Panc1 (cell line): Measurements from ENCODE around the gene GNMT. TPM values are rescaled to one million over a fixed set of nuclear protein-coding genes. Genes with fewer than 3 reads are reported as not detected.
A peak's percentile ranks its signal among the peaks of the same experiment; 100 is the strongest.

Source experiments
- ATAC-seq: fragments of 200-7000 bp; cut with Tn5 transposase; 2 replicates; pipeline ENCODE4 v1.9.1; 2020; ENCODE audit warnings: mild to moderate bottlenecking, moderate library complexity
- BruUV-seq: library from RNA; stranded (reverse); fragments of 400-500 nt; replicated peaks from 2 replicates; lab custom pipeline; 2021; lab: Mats Ljungman, UMichigan
- CTCF ChIA-PET: fragments of 300-600 bp; sonication (Branson Sonifier 250); formaldehyde crosslinking; loops from one replicate; lab custom pipeline; 2022; ENCODE audit warnings: antibody characterized with exemption; lab: Charles Lee
- POLR2A ChIA-PET: fragments of 300-600 bp; sonication (Branson Sonifier 250); formaldehyde crosslinking; loops from one replicate; lab custom pipeline; 2022; ENCODE audit warnings: antibody characterized with exemption; lab: Charles Lee
- DNase-seq: peaks from one replicate; pipeline ENCODE4 v3.0.0-alpha.2; 2010; ENCODE audit warnings: low read depth, low spot score
- H3K27ac ChIP-seq: 2 replicates; pipeline ENCODE4 v1.5.1; 2011; ENCODE audit warnings: mild to moderate bottlenecking, low read length, inconsistent platforms
- H3K27me3 ChIP-seq: fragments of 200-500 bp; sonication (Bioruptor generic); 2 replicates; pipeline ENCODE4 v1.6.0; 2014; ENCODE audit warnings: low read length, inconsistent platforms; ENCODE audit not compliant: control insufficient read depth, insufficient read depth
- H3K36me3 ChIP-seq: fragments of 200-500 bp; sonication (Bioruptor generic); 2 replicates; pipeline ENCODE4 v1.5.1; 2014; ENCODE audit warnings: inconsistent platforms, mild to moderate bottlenecking, low read length, moderate library complexity; ENCODE audit not compliant: control insufficient read depth, insufficient read depth
- H3K4me1 ChIP-seq: 2 replicates; pipeline ENCODE4 v1.5.1; 2011; ENCODE audit warnings: inconsistent platforms, mild to moderate bottlenecking, low read length, moderate library complexity; ENCODE audit not compliant: control insufficient read depth, insufficient read depth
- H3K4me3 ChIP-seq, 2 experiments: 2 replicates each; pipeline ENCODE4 v1.5.1; 2011 to 2012; ENCODE audit warnings: low read depth in 2 of 2, low read length in 2 of 2, mild to moderate bottlenecking in 2 of 2, inconsistent platforms in 1 of 2, moderate library complexity in 1 of 2
- H3K9me3 ChIP-seq: fragments of 200-500 bp; sonication (Bioruptor generic); 2 replicates; pipeline ENCODE4 v1.5.1; 2014; ENCODE audit warnings: low read depth, mild to moderate bottlenecking, inconsistent platforms, low read length, moderate library complexity; ENCODE audit not compliant: control insufficient read depth, insufficient read depth
- POLR2AphosphoS5 ChIP-seq: IDR thresholded peaks from 2 replicates; pipeline ENCODE4 v1.6.1; 2012; ENCODE audit warnings: mild to moderate bottlenecking, low read depth, low read length, moderate library complexity
- SIN3A ChIP-seq: IDR thresholded peaks from 2 replicates; pipeline ENCODE4 v1.6.1; 2012; ENCODE audit warnings: low read depth, mild to moderate bottlenecking, low read length, moderate library complexity, borderline replicate concordance; ENCODE audit not compliant: insufficient read depth
- TCF7L2 ChIP-seq: IDR thresholded peaks from 2 replicates; pipeline ENCODE4 v1.6.1; 2011; ENCODE audit warnings: mild to moderate bottlenecking, low read depth, low read length, inconsistent platforms
- in situ Hi-C: cut with HindIII; loops from 2 replicates; pipeline ENCODE4 v1.10.0; 2016; ENCODE audit warnings: low sequenced_read_pairs, low pct_unique_long_range_greater_than_20kb
- intact Hi-C: fragments of 100-400 bp; cut with micrococcal nuclease; formaldehyde crosslinking; loops from one replicate; pipeline ENCODE4 v1.10.0; 2022; ENCODE audit not compliant: unreplicated experiment
- total RNA-seq: library from RNA; stranded (reverse); gene quantifications from one replicate; pipeline ENCODE4 v1.2.1, GENCODE V29; 2021; ENCODE audit not compliant: unreplicated experiment
- TF ChIP-seq, protein P1 (sequence below): fragments of 450-650 bp; IDR thresholded peaks from 2 replicates; pipeline ENCODE4 v1.5.1; 2017; ENCODE audit warnings: mild to moderate bottlenecking
- TF ChIP-seq, protein P2 (sequence below), 2 experiments: IDR thresholded peaks; 2 replicates each; pipeline ENCODE4 v1.6.1; 2011 to 2012; ENCODE audit warnings: low read depth in 2 of 2, control low read depth in 1 of 2, low read length in 1 of 2, mild to moderate bottlenecking in 1 of 2, moderate library complexity in 1 of 2; ENCODE audit not compliant: insufficient read depth in 1 of 2

GNMT gene
- total RNA-seq, 1 experiment from 2014 or later: 0.72 TPM

DNA sequence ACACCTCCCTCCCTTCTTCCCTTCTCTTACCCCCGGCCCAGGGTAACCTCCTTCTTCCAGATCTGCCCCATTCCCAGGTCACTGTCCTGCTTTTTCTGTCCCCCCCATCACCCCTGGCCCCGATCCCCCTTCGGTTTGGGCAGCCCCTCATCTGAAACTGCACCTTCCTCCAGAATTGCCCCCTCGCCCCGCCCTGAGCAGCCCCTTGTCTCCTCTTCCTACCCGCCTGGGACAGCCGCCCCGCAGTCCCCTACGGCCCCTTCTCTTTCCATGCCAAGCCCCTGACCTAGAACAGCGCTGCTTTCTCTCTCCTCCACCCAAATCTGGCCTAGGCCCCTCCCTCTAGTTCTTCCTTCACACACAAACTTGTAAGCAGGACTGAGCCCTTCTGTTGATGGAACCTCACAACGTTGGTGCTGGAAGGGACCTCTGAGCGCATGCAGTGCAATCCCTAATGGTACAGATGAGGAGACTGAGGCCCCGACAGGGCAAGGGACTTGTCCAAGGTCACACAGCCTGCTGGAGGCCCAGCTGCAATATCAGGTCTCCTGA is 24.4 kb downstream of the GNMT start:
- no peak for ATAC-seq

DNA sequence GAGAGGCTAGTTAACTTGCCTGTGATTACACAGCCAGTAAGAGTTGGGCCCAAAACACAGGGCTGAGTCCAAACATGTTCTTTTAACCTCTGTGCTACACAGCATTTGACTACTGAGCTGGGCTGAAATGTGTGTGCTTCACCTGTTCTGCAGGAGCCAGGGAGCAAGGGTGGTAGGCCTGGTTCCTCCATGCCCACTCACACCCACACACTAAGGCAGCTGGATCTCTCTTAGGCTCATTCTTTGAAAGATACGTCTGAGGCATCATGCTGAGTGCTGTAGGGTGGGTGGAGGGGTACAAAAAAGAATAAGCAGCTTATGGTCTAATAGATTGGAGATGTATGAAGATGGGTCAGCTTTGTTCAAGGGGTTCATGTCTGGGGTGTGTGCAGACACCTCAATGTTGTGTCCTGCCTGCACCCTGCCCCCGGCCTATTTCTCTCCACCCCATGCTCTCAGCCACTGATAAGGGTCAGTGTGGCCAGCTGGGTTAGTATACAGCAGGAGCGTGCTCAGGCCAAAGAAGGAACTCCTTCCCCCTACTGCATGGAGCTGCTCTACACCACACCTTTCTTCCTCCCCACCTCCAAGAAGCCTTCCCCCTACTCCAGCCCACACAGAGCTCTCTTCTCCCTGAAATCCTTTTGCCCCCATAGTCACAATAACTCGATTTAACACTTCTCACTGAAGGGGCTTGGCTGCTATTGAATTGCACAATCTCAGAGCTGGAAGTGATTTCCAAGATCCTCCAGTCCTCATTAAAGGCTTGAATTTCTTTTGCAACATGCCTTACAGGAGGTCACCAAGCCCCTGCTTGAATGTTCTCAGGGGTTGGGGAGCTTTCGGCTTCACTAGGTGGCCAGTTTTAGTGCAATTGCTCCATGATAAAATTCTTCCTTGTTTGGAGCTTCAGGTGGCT is 27.2 kb downstream of the GNMT start:
- ChIA-PET POLR2A (interaction anchor here (0.6 to 1.1 kb wide), 3 partner anchors 10 to 25 kb away, joined by 3 to 19 read pairs (median 3); partner anchors contain the start of gene MEA1), CTCF (no interaction called here)
- Histone ChIP-seq H3K27me3 (no peaks in the 10 kb centered on the region), H3K4me1 (peaks cover 6% of the 10 kb centered on the region; the same call in 1 of the 2 replicates), H3K27ac (no peak overlapping the region), H3K9me3 (no peaks in the 10 kb centered on the region), H3K4me3 (no peak overlapping the region), H3K36me3 (peaks cover 3% of the 10 kb centered on the region)
- no TSS peak for BruUV-seq
- no peak for TF ChIP-seq SIN3A
- ATAC-seq (no peak), DNase-seq (no peak)
- intact Hi-C loops: no loop called here
- in situ Hi-C loops: no loop called here

More for the DNA sequence above, 24.4 kb downstream of the GNMT start:
- in situ Hi-C loops: no loop called here
- H3K4me1 ChIP-seq: peaks cover 6% of the 10 kb centered on the region; the same call in 1 of the 2 replicates
- H3K4me3 ChIP-seq: peak overlapping the region; percentile 66 to 75
- BruUV-seq: no TSS peak
- no peak for DNase-seq
- no peaks in the 10 kb centered on the region for H3K9me3 ChIP-seq
- CTCF ChIA-PET: no interaction called here
- H3K27me3 ChIP-seq: no peaks in the 10 kb centered on the region
- TF ChIP-seq, protein P1, sequence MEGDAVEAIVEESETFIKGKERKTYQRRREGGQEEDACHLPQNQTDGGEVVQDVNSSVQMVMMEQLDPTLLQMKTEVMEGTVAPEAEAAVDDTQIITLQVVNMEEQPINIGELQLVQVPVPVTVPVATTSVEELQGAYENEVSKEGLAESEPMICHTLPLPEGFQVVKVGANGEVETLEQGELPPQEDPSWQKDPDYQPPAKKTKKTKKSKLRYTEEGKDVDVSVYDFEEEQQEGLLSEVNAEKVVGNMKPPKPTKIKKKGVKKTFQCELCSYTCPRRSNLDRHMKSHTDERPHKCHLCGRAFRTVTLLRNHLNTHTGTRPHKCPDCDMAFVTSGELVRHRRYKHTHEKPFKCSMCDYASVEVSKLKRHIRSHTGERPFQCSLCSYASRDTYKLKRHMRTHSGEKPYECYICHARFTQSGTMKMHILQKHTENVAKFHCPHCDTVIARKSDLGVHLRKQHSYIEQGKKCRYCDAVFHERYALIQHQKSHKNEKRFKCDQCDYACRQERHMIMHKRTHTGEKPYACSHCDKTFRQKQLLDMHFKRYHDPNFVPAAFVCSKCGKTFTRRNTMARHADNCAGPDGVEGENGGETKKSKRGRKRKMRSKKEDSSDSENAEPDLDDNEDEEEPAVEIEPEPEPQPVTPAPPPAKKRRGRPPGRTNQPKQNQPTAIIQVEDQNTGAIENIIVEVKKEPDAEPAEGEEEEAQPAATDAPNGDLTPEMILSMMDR: no peak
- no peak for TF ChIP-seq TCF7L2
- TF ChIP-seq, protein P2, sequence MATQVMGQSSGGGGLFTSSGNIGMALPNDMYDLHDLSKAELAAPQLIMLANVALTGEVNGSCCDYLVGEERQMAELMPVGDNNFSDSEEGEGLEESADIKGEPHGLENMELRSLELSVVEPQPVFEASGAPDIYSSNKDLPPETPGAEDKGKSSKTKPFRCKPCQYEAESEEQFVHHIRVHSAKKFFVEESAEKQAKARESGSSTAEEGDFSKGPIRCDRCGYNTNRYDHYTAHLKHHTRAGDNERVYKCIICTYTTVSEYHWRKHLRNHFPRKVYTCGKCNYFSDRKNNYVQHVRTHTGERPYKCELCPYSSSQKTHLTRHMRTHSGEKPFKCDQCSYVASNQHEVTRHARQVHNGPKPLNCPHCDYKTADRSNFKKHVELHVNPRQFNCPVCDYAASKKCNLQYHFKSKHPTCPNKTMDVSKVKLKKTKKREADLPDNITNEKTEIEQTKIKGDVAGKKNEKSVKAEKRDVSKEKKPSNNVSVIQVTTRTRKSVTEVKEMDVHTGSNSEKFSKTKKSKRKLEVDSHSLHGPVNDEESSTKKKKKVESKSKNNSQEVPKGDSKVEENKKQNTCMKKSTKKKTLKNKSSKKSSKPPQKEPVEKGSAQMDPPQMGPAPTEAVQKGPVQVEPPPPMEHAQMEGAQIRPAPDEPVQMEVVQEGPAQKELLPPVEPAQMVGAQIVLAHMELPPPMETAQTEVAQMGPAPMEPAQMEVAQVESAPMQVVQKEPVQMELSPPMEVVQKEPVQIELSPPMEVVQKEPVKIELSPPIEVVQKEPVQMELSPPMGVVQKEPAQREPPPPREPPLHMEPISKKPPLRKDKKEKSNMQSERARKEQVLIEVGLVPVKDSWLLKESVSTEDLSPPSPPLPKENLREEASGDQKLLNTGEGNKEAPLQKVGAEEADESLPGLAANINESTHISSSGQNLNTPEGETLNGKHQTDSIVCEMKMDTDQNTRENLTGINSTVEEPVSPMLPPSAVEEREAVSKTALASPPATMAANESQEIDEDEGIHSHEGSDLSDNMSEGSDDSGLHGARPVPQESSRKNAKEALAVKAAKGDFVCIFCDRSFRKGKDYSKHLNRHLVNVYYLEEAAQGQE (IDR thresholded peaks at IDR 0.05; ENCODE audit: insufficient read depth in 1 of 2, low read depth in 2 of 2, low read length in 1 of 2): no peak
- TF ChIP-seq SIN3A: 0 out of 2 replicates have a peak, but pooled peaks have one; percentile 12
- no peak for TF ChIP-seq POLR2AphosphoS5
- POLR2A ChIA-PET: no interaction called here
- H3K36me3 ChIP-seq: peaks cover 3% of the 10 kb centered on the region
- intact Hi-C loops: no loop called here
- H3K27ac ChIP-seq: peak overlapping the region; percentile 77
